Measurements from ENCODE around the gene DNAJB5. TPM values are rescaled to one million over a fixed set of nuclear protein-coding genes. Genes with fewer than 3 reads are reported as not detected.

DNAJB5 gene
- total RNA-seq, 4 donors from 2014 or later: 4.0 to 6.5 (median 4.6) TPM

- no peak for TF ChIP-seq CTCF (IDR thresholded peaks at IDR 0.05; ENCODE audit: low read depth)
Measured at GRCh38 chr9:34996905-34997279, 7.3 kb downstream of the DNAJB5 start.

DNA sequence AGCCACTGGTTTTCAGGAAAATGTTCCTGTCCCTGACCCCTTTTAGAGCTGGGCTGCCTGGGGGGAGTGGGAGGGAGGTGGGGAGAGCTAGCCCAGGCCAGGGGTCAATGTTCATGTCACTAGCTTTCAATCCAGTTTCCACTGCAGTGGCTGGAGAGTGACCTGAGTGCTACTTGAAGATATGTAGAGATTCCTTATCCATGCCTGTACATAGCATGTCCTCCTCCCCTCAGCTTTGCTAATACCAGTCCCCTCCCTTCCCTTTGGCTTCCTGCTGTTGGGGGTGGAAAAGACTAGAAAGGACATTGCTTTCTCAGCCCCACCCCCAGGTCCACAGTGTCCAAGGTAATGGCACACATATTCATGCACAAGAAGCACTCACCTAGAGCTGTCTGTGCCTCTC is 7.8 kb downstream of the DNAJB5 start:
- TF ChIP-seq CTCF (IDR thresholded peaks at IDR 0.05; ENCODE audit: low read depth): no peak

DNA sequence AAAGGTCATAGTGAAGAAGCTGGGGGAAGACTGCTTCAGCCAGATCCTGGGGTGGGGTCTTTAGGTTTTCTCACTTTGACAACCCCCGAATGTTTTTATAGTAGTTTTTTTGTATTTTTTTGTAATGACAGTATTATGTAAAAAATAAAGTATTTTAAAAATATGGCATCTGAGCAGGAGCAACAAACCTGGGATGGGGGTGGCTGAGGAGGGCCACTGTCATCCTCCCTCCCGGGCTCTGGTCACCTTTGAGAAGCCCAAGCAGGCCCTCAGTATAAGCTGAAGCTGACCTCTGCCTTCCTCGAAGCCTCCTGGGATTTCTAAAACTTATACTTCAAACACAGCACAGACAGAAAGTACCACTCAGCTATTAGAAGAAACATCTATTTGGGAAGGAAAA is 8.7 kb downstream of the DNAJB5 start:
- TF ChIP-seq CTCF (IDR thresholded peaks at IDR 0.05; ENCODE audit: low read depth): no peak

- TF ChIP-seq CTCF (IDR thresholded peaks at IDR 0.05; ENCODE audit: low read depth): no peak
Measured at GRCh38 chr9:34999576-34999975, 10.0 kb downstream of the DNAJB5 start.

DNA sequence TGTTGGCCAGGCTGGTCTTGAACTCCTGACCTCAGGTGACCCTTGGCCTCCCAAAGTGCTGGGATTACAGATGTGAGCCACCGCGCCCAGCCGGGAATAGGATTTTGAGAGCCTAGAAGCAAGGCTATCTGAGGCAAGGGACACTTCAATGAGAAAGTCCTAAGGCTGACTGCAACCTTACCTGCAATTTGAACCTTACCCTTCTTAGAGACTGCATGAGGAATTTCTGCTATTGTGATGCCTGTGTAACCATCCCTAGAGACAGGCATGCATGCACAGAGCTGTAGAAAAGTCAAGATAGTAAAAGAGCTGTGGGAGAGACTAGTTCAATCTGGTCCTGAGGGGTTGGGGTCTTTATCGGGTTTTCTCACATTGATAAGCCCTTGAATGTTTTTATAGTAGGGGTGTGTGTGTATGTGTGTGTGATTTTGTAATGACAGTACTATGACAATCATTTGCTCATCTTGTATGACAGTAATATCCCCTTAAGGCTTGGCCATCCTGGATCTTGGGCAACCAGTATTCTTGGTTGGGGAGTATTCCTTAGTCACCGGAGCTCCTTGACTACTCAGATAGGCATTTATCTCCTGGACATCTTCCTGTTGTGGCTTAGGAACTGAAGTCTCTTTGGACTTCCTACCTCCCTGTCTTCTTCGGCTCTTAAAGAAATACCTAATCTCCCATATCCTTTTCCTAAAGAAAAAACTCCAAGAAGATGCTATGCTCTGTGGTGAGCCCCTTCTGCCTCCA is 11.2 kb downstream of the DNAJB5 start:
- no peak for TF ChIP-seq CTCF (IDR thresholded peaks at IDR 0.05; ENCODE audit: low read depth)

DNA sequence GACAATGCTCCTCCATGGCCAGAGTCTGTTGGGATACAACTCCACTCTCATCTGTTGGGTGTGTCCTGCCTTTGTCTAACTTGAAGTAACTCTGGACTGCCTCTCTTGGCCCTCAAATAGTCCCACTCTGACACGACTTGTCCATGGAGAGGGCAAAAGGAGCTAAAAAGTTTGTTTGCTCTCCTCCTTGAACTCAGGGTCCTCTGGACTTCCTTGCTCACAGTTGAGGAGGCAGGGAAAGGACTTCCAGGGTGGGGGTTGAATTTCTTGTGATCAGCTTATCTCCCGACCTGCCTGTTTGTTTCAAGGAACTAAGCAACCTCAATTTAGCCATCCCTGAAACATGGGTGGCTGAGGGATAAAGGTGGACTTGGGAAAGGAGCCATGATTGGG is 11.7 kb downstream of the DNAJB5 start:
- TF ChIP-seq CTCF (IDR thresholded peaks at IDR 0.05; ENCODE audit: low read depth): no peak

- TF ChIP-seq CTCF (IDR thresholded peaks at IDR 0.05; ENCODE audit: low read depth): no peak
Measured at GRCh38 chr9:35001803-35002502, 12.4 kb downstream of the DNAJB5 start.

Data from subcutaneous adipose tissue (tissue), 4 donors.